HepG2 (cell line): ENCODE measurements around the gene FXYD5. TPM values are rescaled to one million over a fixed set of nuclear protein-coding genes. Genes with fewer than 3 reads are reported as not detected.

Experiments used
- ATF7 ChIP-seq, 2 experiments: fragments of 450-650 bp in 1 of 2; sonication (generic) in 1 of 2; formaldehyde crosslinking in 1 of 2; IDR thresholded peaks; 2 replicates each; pipeline versions ENCODE4 v1.4.0 to v1.6.1; 2016 to 2020; ENCODE audit warnings: antibody characterized with exemption in 1 of 2, mild to moderate bottlenecking in 1 of 2, missing genetic modification reagents in 1 of 2
- CREB1 ChIP-seq, 2 experiments: fragments of 450-650 bp in 1 of 2; IDR thresholded peaks; 2 replicates each; pipeline ENCODE4 v1.6.1; 2016 to 2017; ENCODE audit warnings: control low read depth in 1 of 2, mild to moderate bottlenecking in 1 of 2, missing compliant biosample characterization in 1 of 2, missing genetic modification characterization in 1 of 2
- CREM ChIP-seq, 2 experiments: sonication (generic) in 1 of 2; formaldehyde crosslinking in 1 of 2; IDR thresholded peaks; 2 replicates each; pipeline versions ENCODE4 v1.4.0 to v1.6.1; 2016 to 2020; ENCODE audit warnings: antibody characterized with exemption in 1 of 2, mild to moderate bottlenecking in 1 of 2, missing genetic modification reagents in 1 of 2
- CTCF ChIP-seq: sonication (generic); formaldehyde crosslinking; IDR thresholded peaks from 2 replicates; pipeline ENCODE4 v1.5.0; 2020; ENCODE audit warnings: mild to moderate bottlenecking, missing genetic modification reagents, moderate library complexity
- HNRNPH1 ChIP-seq: fragments of 200-400 bp; formaldehyde crosslinking; optimal IDR thresholded peaks from 2 replicates; pipeline ENCODE3; 2017; ENCODE audit warnings: mild to moderate bottlenecking, low read depth, low read length
- IKZF4 ChIP-seq: sonication (generic); formaldehyde crosslinking; IDR thresholded peaks from 2 replicates; pipeline ENCODE4 v1.5.1; 2020; ENCODE audit warnings: borderline replicate concordance, mild to moderate bottlenecking, low read depth, missing genetic modification reagents; ENCODE audit errors: not compliant biosample characterization
- NFATC3 ChIP-seq: sonication (generic); formaldehyde crosslinking; IDR thresholded peaks from 2 replicates; pipeline ENCODE4 v1.5.1; 2020; ENCODE audit warnings: mild to moderate bottlenecking, missing genetic modification reagents
- SAFB2 ChIP-seq: sonication (generic); formaldehyde crosslinking; IDR thresholded peaks from 2 replicates; pipeline ENCODE4 v1.5.1; 2020; ENCODE audit warnings: missing genetic modification reagents, low read depth, mild to moderate bottlenecking, borderline replicate concordance
- TBP ChIP-seq: sonication (generic); formaldehyde crosslinking; IDR thresholded peaks from 2 replicates; pipeline ENCODE4 v1.5.0; 2020; ENCODE audit warnings: missing genetic modification reagents
- ZBTB38 ChIP-seq: sonication (generic); formaldehyde crosslinking; IDR thresholded peaks from 2 replicates; pipeline ENCODE4 v1.5.1; 2020; ENCODE audit warnings: mild to moderate bottlenecking, missing genetic modification reagents
- ZBTB40 ChIP-seq, 2 experiments: fragments of 450-650 bp in 1 of 2; sonication (generic) in 1 of 2; formaldehyde crosslinking in 1 of 2; IDR thresholded peaks; 2 replicates each; pipeline versions ENCODE4 v1.6.1 to v1.8.0; 2016 to 2022; ENCODE audit warnings: antibody characterized with exemption in 1 of 2, mild to moderate bottlenecking in 1 of 2, missing genetic modification reagents in 1 of 2
- ZC3H4 ChIP-seq: sonication (generic); formaldehyde crosslinking; IDR thresholded peaks from 2 replicates; pipeline ENCODE4 v1.4.0; 2020; ENCODE audit warnings: missing genetic modification reagents, borderline replicate concordance
- ZFP91 ChIP-seq: sonication (generic); formaldehyde crosslinking; IDR thresholded peaks from 2 replicates; pipeline ENCODE4 v1.9.0; 2022; ENCODE audit warnings: missing genetic modification reagents, mild to moderate bottlenecking, borderline replicate concordance
- ZFX ChIP-seq: sonication (generic); formaldehyde crosslinking; IDR thresholded peaks from 2 replicates; pipeline ENCODE4 v1.4.0; 2020; ENCODE audit warnings: mild to moderate bottlenecking, low read depth, missing genetic modification reagents, moderate library complexity
- polyA plus RNA-seq, 8 experiments: library from polyadenylated mRNA; depleted of rRNA in 3 of 8; stranded (reverse) in 7 of 8; unstranded in 1 of 8; fragments of >200 nt; fragmentation: Illumina TruSeq in 4 of 8; extraction: Trizol in 4 of 8; gene quantifications; 2 replicates each; pipeline versions ENCODE4 v1.2.1 to v1.2.3, GENCODE V29; 2011 to 2016; ENCODE audit warnings: low read depth in 4 of 8, missing spikeins in 1 of 8, mixed read lengths in 1 of 8; ENCODE audit not compliant: insufficient read depth in 1 of 8
- total RNA-seq, 5 experiments: library from RNA; depleted of rRNA; stranded (reverse); fragments of >200 nt; fragmentation: Illumina TruSeq; extraction: Trizol; gene quantifications; 2 replicates each; pipeline ENCODE4 v1.2.3, GENCODE V29; 2016; ENCODE audit warnings: low read depth in 1 of 5

The FXYD5 gene
- total and polyA plus RNA-seq, 2 of the 13 experiments (the other 11 are each of a cell fraction or from before 2014, with no cell fraction given) = 0.65 TPM; not detected in 1

GRCh38 chr19:35112995-35113688 lies 41.4 kb upstream of the FXYD5 start (continued):
- no peak for TF ChIP-seq ZBTB40 (IDR thresholded peaks at IDR 0.05)
- peak; percentile 20; the same call in 1 of the 2 replicates for TF ChIP-seq ZBTB40 (CRISPR knock-in tag; IDR thresholded peaks at IDR 0.05)
- peak; percentile 98 for TF ChIP-seq CREB1 (IDR thresholded peaks at IDR 0.05)
- peak; percentile 75 for TF ChIP-seq CREB1 (CRISPR knock-in tag; IDR thresholded peaks at IDR 0.05)
- TF ChIP-seq HNRNPH1 = no peak
- no peak for TF ChIP-seq ZFP91
- no peak for TF ChIP-seq NFATC3 (CRISPR knock-in tag)
- TF ChIP-seq ZC3H4 (CRISPR knock-in tag) = no peak
- TF ChIP-seq IKZF4 = no peak
- 0 out of 2 replicates have a peak, but pooled peaks have one; percentile 31 for TF ChIP-seq CREM (IDR thresholded peaks at IDR 0.05)
- no peak for TF ChIP-seq CREM (CRISPR knock-in tag; IDR thresholded peaks at IDR 0.05)
- no peak for TF ChIP-seq SAFB2 (CRISPR knock-in tag)
- 0 out of 2 replicates have a peak, but pooled peaks have one; percentile 11 for TF ChIP-seq CTCF (CRISPR knock-in tag)
- TF ChIP-seq ZFX (CRISPR knock-in tag) = peak; percentile 26; the same call in 1 of the 2 replicates
- TF ChIP-seq ATF7 (IDR thresholded peaks at IDR 0.05) = peak; percentile 96
- TF ChIP-seq ATF7 (CRISPR knock-in tag; IDR thresholded peaks at IDR 0.05) = no peak
- TF ChIP-seq TBP (CRISPR knock-in tag) = no peak
- peak; percentile 52; the same call in 1 of the 2 replicates for TF ChIP-seq ZBTB38 (CRISPR knock-in tag)
